Coronary artery (tissue), 2 donors: ENCODE results near the gene AGGF1.

Experiments used
- DNase-seq: peaks from one replicate; pipeline ENCODE4 v3.0.0-alpha.2; 2017; ENCODE audit warnings: low spot score
- H3K27ac ChIP-seq, 2 donors: fragments of 200-600 bp; sonication (generic); one replicate each; pipeline ENCODE4 v1.5.1; 2016 to 2019
- H3K4me3 ChIP-seq: fragments of 200-600 bp; sonication (generic); 2 replicates; pipeline ENCODE4 v1.5.1; 2016; ENCODE audit warnings: mild to moderate bottlenecking, moderate library complexity
- TF ChIP-seq, protein P1 (sequence below): fragments of 200-600 bp; sonication (generic); IDR thresholded peaks from one replicate; pipeline ENCODE4 v1.5.1; 2019; ENCODE audit warnings: antibody characterized with exemption

Gene AGGF1, protein sequence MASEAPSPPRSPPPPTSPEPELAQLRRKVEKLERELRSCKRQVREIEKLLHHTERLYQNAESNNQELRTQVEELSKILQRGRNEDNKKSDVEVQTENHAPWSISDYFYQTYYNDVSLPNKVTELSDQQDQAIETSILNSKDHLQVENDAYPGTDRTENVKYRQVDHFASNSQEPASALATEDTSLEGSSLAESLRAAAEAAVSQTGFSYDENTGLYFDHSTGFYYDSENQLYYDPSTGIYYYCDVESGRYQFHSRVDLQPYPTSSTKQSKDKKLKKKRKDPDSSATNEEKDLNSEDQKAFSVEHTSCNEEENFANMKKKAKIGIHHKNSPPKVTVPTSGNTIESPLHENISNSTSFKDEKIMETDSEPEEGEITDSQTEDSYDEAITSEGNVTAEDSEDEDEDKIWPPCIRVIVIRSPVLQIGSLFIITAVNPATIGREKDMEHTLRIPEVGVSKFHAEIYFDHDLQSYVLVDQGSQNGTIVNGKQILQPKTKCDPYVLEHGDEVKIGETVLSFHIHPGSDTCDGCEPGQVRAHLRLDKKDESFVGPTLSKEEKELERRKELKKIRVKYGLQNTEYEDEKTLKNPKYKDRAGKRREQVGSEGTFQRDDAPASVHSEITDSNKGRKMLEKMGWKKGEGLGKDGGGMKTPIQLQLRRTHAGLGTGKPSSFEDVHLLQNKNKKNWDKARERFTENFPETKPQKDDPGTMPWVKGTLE

DNA sequence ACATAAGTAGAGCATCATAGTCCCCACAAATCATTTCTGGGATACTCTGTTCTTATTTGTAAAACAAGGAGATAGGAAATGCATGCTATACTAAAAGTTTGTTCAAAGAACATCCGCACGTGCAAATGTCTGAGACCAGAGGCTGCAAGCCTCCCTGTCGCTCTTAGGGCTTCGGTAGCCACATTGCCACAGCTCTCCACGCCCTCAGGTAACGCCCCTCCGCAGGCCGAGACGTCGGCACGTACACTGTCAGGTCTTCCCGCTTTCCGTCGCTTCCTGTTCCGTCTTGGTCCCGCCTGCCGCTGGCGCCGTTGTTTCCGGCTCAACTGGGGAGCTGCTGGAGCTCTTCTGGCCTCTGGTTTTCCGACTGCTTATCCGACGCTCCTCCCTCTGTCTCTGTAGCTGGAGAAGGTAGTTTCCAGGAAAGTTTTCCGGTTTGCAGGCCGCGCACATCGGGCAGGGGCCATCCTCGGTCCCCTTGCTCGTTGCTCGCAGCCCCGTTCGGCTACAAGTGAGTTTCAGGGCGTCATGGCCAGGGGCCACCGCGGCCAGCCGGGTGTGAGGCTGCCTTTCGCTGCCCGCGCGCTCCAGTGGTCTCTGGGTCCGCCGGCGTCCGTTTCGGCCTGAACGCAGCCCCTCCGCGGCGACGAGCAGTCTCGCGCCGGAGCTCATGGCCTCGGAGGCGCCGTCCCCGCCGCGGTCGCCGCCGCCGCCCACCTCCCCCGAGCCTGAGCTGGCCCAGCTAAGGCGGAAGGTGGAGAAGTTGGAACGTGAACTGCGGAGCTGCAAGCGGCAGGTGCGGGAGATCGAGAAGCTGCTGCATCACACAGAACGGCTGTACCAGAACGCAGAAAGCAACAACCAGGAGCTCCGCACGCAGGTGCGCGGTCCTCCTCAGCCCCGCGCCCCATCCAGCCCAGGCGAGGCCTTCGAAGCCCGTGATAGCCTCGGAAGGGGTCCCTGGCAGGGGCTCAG is at the start of gene AGGF1:
Gene AGGF1 (plus strand): TSS at position 308 of the 975 bp plus-strand sequence. CDS start 363 bp downstream, at position 671.
- TF ChIP-seq, protein P1, sequence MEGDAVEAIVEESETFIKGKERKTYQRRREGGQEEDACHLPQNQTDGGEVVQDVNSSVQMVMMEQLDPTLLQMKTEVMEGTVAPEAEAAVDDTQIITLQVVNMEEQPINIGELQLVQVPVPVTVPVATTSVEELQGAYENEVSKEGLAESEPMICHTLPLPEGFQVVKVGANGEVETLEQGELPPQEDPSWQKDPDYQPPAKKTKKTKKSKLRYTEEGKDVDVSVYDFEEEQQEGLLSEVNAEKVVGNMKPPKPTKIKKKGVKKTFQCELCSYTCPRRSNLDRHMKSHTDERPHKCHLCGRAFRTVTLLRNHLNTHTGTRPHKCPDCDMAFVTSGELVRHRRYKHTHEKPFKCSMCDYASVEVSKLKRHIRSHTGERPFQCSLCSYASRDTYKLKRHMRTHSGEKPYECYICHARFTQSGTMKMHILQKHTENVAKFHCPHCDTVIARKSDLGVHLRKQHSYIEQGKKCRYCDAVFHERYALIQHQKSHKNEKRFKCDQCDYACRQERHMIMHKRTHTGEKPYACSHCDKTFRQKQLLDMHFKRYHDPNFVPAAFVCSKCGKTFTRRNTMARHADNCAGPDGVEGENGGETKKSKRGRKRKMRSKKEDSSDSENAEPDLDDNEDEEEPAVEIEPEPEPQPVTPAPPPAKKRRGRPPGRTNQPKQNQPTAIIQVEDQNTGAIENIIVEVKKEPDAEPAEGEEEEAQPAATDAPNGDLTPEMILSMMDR: no peak
- H3K27ac ChIP-seq: peak within 1 kb of the TSS; percentile 79 to 95
- DNase-seq: peak; percentile 94
- peak within 1 kb of the TSS; percentile 94 for H3K4me3 ChIP-seq

DNA sequence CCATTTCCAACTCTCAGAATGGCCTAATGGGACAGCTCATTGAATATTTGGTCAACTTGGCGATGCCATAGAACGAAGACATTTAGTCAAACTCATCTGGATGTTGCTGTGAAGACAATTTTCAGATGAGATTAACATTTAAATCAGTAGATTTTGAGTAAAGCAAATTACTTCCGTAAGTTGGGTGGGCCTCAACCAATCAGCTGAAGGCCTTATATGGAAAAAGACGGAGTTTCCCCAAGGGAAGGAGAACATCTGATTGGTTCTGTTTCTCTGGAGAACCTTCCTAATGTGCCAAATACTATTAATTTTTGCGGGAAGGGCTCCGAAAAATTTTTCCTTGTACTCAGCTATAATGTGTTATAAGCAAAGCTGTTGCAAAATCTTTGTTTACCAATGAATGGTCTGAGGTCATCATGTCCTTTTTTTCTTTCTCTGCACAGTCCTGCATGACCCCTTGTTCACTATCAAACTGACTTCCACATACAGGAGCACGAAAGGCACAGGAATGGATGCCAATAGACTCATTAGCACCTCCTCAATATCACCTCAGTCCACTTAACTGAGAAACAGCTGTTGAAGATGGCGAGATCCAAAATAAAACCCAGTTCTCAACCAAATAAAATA is 49.6 kb upstream of the AGGF1 start:
- no peak overlapping the region for H3K27ac ChIP-seq
- DNase-seq: no peak
- TF ChIP-seq, protein P1: no peak
- no peak overlapping the region for H3K4me3 ChIP-seq

DNA sequence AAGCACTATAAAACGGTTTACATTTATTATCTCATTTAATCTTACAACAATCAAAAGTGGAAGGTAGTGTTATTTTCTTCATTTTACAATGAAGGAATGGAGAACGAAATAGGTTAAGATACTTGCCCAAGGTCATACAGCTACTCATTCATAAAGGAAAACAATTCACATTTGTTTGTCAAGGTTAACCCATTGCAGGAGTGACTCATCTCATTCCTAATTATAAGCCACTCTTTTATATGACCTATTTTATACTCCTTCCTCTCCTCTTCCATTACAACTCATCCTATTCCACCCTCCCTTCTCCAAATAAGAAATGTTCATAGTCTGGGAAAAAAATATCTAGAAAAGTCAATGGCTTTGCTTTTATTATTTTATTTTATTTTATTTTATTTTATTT is 47.8 kb upstream of the AGGF1 start:
- TF ChIP-seq, protein P1: no peak
- no peak overlapping the region for H3K27ac ChIP-seq
- no peak for DNase-seq
- H3K4me3 ChIP-seq: no peak overlapping the region

DNA sequence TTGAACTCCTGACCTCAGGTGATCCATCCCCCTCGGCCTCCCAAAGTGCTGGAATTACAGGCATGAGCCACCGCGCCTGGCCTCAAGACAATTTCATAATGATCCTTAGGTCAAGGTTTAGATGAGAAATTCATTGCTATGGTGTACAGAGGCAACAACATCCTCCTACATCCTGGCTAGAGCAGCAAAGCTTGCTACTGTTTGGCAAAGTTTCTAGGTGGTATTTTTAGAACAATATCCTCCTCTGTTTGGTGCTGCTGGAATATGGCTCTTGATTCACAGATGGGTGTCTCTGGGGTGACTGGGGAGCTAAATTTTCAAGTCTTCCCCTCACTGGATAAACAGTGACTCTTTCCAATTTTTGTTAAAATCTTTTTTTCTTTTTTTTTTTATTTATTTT is 46.7 kb upstream of the AGGF1 start:
- no peak for DNase-seq
- Histone ChIP-seq H3K4me3 (no peak overlapping the region), H3K27ac (no peak overlapping the region)
- TF ChIP-seq, protein P1: no peak

DNA sequence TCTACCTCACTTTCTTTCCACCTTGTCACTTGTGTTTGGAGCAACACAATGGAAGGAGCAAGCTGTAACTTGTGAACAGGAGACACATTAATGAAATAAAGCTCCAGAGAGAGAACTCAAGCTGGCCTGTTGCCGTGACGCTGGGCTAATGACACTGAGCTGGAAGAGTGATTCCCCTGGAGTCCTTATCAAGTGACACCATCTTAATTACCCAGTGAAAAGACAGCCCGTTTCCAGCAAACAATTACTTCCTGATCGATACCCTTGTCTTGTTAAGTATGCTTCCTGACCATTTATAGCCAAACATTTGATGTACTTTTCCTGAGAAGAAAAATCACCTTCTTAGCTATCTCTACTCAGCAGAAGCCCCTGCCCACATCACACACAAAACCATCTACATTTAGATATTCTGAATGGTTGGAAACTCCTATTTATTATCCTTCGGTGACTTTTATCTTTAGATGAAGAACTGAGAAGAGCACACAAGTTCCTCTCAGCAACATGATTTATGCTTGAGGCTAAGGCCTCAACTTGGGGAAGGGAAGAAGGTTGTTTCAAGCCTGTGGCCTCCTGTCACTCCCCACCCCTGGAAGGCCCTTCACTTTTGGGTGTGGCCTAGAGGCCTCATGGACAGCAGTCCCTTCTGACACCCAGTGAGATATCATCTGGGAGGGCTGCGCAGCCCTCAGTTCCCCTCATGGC is 43.2 kb upstream of the AGGF1 start:
- H3K4me3 ChIP-seq: no peak overlapping the region
- no peak overlapping the region for H3K27ac ChIP-seq
- no peak for DNase-seq
- TF ChIP-seq, protein P1: no peak
